ENCODE measurements around the gene RPLP2. TPM values are rescaled to one million over a fixed set of nuclear protein-coding genes. Genes with fewer than 3 reads are reported as not detected.

The RPLP2 gene
- 143 and 152 TPM in 2 replicates for total RNA-seq

GRCh38 chr11:809287-810039 lies at the start of gene RPLP2:
Gene RPLP2, plus strand, starts transcription at chr11:809967. Its CDS starts 268 bp downstream, at chr11:810235.

GRCh38 chr11:777288-778255 lies 32.2 kb upstream of the RPLP2 start, which contains the start of gene GATD1:
Gene GATD1, minus strand, starts transcription at chr11:777487. Its CDS starts 25 bp downstream, at chr11:777462.

GRCh38 chr11:789943-790342 lies 19.8 kb upstream of the RPLP2 start, which contains the start of gene CEND1:
Gene CEND1, minus strand, starts transcription at chr11:790090. Its CDS starts 1,514 bp downstream, at chr11:788576.

GRCh38 chr11:798093-798713 lies 11.6 kb upstream of the RPLP2 start, which contains the start of gene SLC25A22:
Gene SLC25A22, minus strand, starts transcription at chr11:798281. Its CDS starts 3,275 bp downstream, at chr11:795006.

GRCh38 chr11:818396-819128 lies 8.8 kb downstream of the RPLP2 start, which contains the start of gene PNPLA2:
Gene PNPLA2, plus strand, starts transcription at chr11:818914. Its CDS starts 805 bp downstream, at chr11:819719.

GRCh38 chr11:827897-828192 lies 18.1 kb downstream of the RPLP2 start, which contains the start of gene CRACR2B:
Gene CRACR2B, plus strand, starts transcription at chr11:827919. Its CDS starts 689 bp downstream, at chr11:828608.

GRCh38 chr11:832529-833113 lies 22.9 kb downstream of the RPLP2 start, which contains the start of gene CD151:
Gene CD151, plus strand, starts transcription at chr11:832952. Its CDS starts 3,118 bp downstream, at chr11:836070.

GRCh38 chr11:842370-843002 lies 32.7 kb downstream of the RPLP2 start, which contains the start of the genes POLR2L and TSPAN4:
Gene POLR2L, minus strand, starts transcription at chr11:842529. Its CDS starts 21 bp downstream, at chr11:842508.
Gene TSPAN4, plus strand, starts transcription at chr11:842852. Its CDS starts 7,453 bp downstream, at chr11:850305.

Other genes starting within 250 kb of the RPLP2 start
- 0.11 and 0.62 TPM in 2 replicates for gene LMNTD2, start 249.2 kb upstream of the RPLP2 start, total RNA-seq
- 4.3 and 6.7 TPM in 2 replicates for gene RASSF7, start 249.0 kb upstream of the RPLP2 start, total RNA-seq
- gene PHRF1, start 233.5 kb upstream of the RPLP2 start, total RNA-seq: 33.1 and 38.7 TPM in 2 replicates
- 4.5 and 7.4 TPM in 2 replicates for gene IRF7, start 194.0 kb upstream of the RPLP2 start, total RNA-seq
- not detected in 2 replicates for gene CDHR5, start 185.0 kb upstream of the RPLP2 start, total RNA-seq
- not detected in 2 replicates for gene SCT, start 182.8 kb upstream of the RPLP2 start, total RNA-seq
- gene DRD4, start 172.7 kb upstream of the RPLP2 start, total RNA-seq: 0.11 TPM in 1 of 2 replicates, not detected in the other
- 19.9 and 31.0 TPM in 2 replicates for gene DEAF1, start 114.7 kb upstream of the RPLP2 start, total RNA-seq
- 9.9 and 10.5 TPM in 2 replicates for gene TMEM80, start 114.2 kb upstream of the RPLP2 start, total RNA-seq
- gene EPS8L2, start 103.7 kb upstream of the RPLP2 start, total RNA-seq: 28.1 and 39.4 TPM in 2 replicates
- gene TALDO1, start 62.5 kb upstream of the RPLP2 start, total RNA-seq: 117 and 152 TPM in 2 replicates
- gene GATD1, start 32.5 kb upstream of the RPLP2 start, total RNA-seq: 28.3 and 31.2 TPM in 2 replicates
- gene CEND1, start 19.9 kb upstream of the RPLP2 start, total RNA-seq: 1.00 TPM in 2 replicates
- 14.0 and 23.4 TPM in 2 replicates for gene SLC25A22, start 11.7 kb upstream of the RPLP2 start, total RNA-seq
- 11.0 and 11.4 TPM in 2 replicates for gene PIDD1, start 4.7 kb upstream of the RPLP2 start, total RNA-seq
- 19.1 and 24.9 TPM in 2 replicates for gene PNPLA2, start 8.9 kb downstream of the RPLP2 start, total RNA-seq
- 1.00 and 1.9 TPM in 2 replicates for gene CRACR2B, start 18.0 kb downstream of the RPLP2 start, total RNA-seq
- gene CD151, start 23.0 kb downstream of the RPLP2 start, total RNA-seq: 655 and 749 TPM in 2 replicates
- gene POLR2L, start 32.6 kb downstream of the RPLP2 start, total RNA-seq: 54.9 and 64.4 TPM in 2 replicates
- 133 and 160 TPM in 2 replicates for gene TSPAN4, start 32.9 kb downstream of the RPLP2 start, total RNA-seq
- 44.0 and 67.4 TPM in 2 replicates for gene CHID1, start 100.8 kb downstream of the RPLP2 start, total RNA-seq
- gene AP2A2, start 115.9 kb downstream of the RPLP2 start, total RNA-seq: 32.4 and 39.2 TPM in 2 replicates
- not detected in 2 replicates for gene MUC6, start 226.8 kb downstream of the RPLP2 start, total RNA-seq